ENCODE data around the gene NGEF.
A peak's percentile ranks its signal among the peaks of the same experiment; 100 is the strongest.
"Not testable (repeated sequence)": the region's sequence is repeated elsewhere in the genome, so short reads cannot be mapped to it uniquely, and the experiment has no call there.

Gene NGEF

GRCh38 chr2:233059547-233059796 lies 46.4 kb upstream of the NGEF start:
- no peak for TF ChIP-seq CTCF (conservative IDR thresholded peaks at IDR 0.05; ENCODE audit: low read depth, low read length)
- H3K4me3 ChIP-seq (ENCODE audit: low read length) = no peak overlapping the region
- no peak for DNase-seq (ENCODE audit: low read depth)

- H3K4me3 ChIP-seq (ENCODE audit: low read length) = no peak overlapping the region
- no peak for TF ChIP-seq CTCF (conservative IDR thresholded peaks at IDR 0.05; ENCODE audit: low read depth, low read length)
- DNase-seq (ENCODE audit: low read depth) = no peak
Observed at GRCh38 chr2:233058717-233059546, 45.9 kb upstream of the NGEF start.

- TF ChIP-seq CTCF (conservative IDR thresholded peaks at IDR 0.05; ENCODE audit: low read depth, low read length) = no peak
- DNase-seq (ENCODE audit: low read depth) = no peak
- H3K4me3 ChIP-seq (ENCODE audit: low read length) = no peak overlapping the region
Observed at GRCh38 chr2:233056961-233057605, 44.0 kb upstream of the NGEF start.

GRCh38 chr2:233055362-233055761 lies 42.3 kb upstream of the NGEF start:
- TF ChIP-seq CTCF (conservative IDR thresholded peaks at IDR 0.05; ENCODE audit: low read depth, low read length) = no peak
- no peak overlapping the region for H3K4me3 ChIP-seq (ENCODE audit: low read length)
- DNase-seq (ENCODE audit: low read depth) = no peak

- H3K4me3 ChIP-seq (ENCODE audit: low read length) = no peak overlapping the region
- no peak for DNase-seq (ENCODE audit: low read depth)
- TF ChIP-seq CTCF (conservative IDR thresholded peaks at IDR 0.05; ENCODE audit: low read depth, low read length) = peak; percentile 96
Observed at GRCh38 chr2:233053928-233054784, 41.1 kb upstream of the NGEF start.

- not testable (repeated sequence) for H3K4me3 ChIP-seq (ENCODE audit: low read length); DNase-seq (ENCODE audit: low read depth)
Observed at GRCh38 chr2:233052517-233052916, 39.5 kb upstream of the NGEF start.

GRCh38 chr2:233051241-233052149 lies 38.4 kb upstream of the NGEF start:
- no peak for TF ChIP-seq CTCF (conservative IDR thresholded peaks at IDR 0.05; ENCODE audit: low read depth, low read length)
- no peak overlapping the region for H3K4me3 ChIP-seq (ENCODE audit: low read length)
- no peak for DNase-seq (ENCODE audit: low read depth)
